Measurements from ENCODE around the gene LRRC28. TPM values are rescaled to one million over a fixed set of nuclear protein-coding genes. Genes with fewer than 3 reads are reported as not detected.

LRRC28 gene
- total RNA-seq, 1 experiment from 2014 or later = 21.4 TPM

DNA sequence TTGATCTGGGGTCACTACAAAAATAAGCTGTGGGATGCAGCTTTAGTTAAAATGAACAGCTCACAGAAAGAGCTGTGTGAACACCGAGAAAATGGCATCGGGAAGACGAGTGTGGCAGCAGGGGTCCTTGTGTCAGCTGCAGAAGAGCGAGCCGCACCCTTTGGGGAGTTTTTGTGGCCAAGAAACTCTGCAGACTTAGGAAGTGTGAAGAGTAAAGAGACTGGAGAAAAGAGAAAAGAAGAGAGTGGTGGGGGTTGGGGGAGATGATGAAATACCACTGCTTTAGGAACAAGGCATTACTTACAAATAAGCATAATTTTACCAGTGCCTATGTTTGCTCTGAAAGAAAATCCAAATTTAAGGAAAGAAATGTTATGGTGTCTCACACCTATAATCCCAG lies 147.8 kb downstream of the LRRC28 start:
- ChIA-PET CTCF (interaction anchor here (0.7 kb wide), 1 partner anchor 10 kb away, joined by 3 read pairs; no protein-coding TSS in a partner anchor), POLR2A (no interaction called here), RAD21 (ENCODE audit: low non-redundant PET in 1 of 2, low total read pairs in 2 of 2, uncharacterized antibody in 2 of 2, unreplicated experiment in 2 of 2) (no interaction called here)
- H3K27ac ChIP-seq (ENCODE audit: low read depth, low read length) = no peak overlapping the region
- H3K4me3 ChIP-seq (replicated peaks in 1 of 2; ENCODE audit: low read depth in 1 of 2, low read length in 2 of 2) = no peak overlapping the region
- no peaks in the 10 kb centered on the region for H3K9me2 ChIP-seq (ENCODE audit: insufficient read depth)
- intact Hi-C loops (cut with micrococcal nuclease) = no loop called here
- ATAC-seq = no peak
- H3K27me3 ChIP-seq (ENCODE audit: insufficient read depth, low read length) = no peaks in the 10 kb centered on the region
- no peaks in the 10 kb centered on the region for H3K79me2 ChIP-seq (ENCODE audit: insufficient read depth, low read length)
- H3K9me3 ChIP-seq (ENCODE audit: control insufficient read depth in 1 of 2, insufficient read depth in 1 of 2, low read depth in 1 of 2, low read length in 2 of 2) = no peaks in the 10 kb centered on the region
- DNase-seq (ENCODE audit: low read depth, low spot score) = no peak
- BruUV-seq (replicated peaks) = no TSS peak
- no peak overlapping the region for H3K4me2 ChIP-seq (ENCODE audit: low read length)
- H4K20me1 ChIP-seq (ENCODE audit: insufficient read depth) = no peaks in the 10 kb centered on the region
- TF ChIP-seq ZFX (IDR thresholded peaks at IDR 0.05) (no peak), EGR1 (IDR thresholded peaks at IDR 0.05; ENCODE audit: low read depth) (no peak), CEBPB (IDR thresholded peaks at IDR 0.05; ENCODE audit: low read depth) (no peak), CBX3 (IDR thresholded peaks at IDR 0.05; ENCODE audit: low read depth) (no peak), SP1 (IDR thresholded peaks at IDR 0.05; ENCODE audit: low read depth) (no peak), EZH2phosphoT487 (IDR thresholded peaks at IDR 0.05; ENCODE audit: borderline replicate concordance) (no peak), RAD21 (IDR thresholded peaks at IDR 0.05; ENCODE audit: low read depth) (no peak), JUND (IDR thresholded peaks at IDR 0.05) (no peak), CTCF (IDR thresholded peaks at IDR 0.05 in 2 of 3, conservative IDR thresholded peaks at IDR 0.05 in 1 of 3; ENCODE audit: borderline replicate concordance in 1 of 3, insufficient read depth in 1 of 3, low read depth in 2 of 3, low read length in 2 of 3) (no peak), EZH2 (IDR thresholded peaks at IDR 0.05) (no peak), SIN3A (IDR thresholded peaks at IDR 0.05; ENCODE audit: low read depth) (no peak), YY1 (IDR thresholded peaks at IDR 0.05; ENCODE audit: extremely low read depth, insufficient replicate concordance, low read depth, low read length) (no peak), POLR2AphosphoS5 (IDR thresholded peaks at IDR 0.05; ENCODE audit: low read depth, low read length) (no peak)
- TF ChIP-seq, protein P1, sequence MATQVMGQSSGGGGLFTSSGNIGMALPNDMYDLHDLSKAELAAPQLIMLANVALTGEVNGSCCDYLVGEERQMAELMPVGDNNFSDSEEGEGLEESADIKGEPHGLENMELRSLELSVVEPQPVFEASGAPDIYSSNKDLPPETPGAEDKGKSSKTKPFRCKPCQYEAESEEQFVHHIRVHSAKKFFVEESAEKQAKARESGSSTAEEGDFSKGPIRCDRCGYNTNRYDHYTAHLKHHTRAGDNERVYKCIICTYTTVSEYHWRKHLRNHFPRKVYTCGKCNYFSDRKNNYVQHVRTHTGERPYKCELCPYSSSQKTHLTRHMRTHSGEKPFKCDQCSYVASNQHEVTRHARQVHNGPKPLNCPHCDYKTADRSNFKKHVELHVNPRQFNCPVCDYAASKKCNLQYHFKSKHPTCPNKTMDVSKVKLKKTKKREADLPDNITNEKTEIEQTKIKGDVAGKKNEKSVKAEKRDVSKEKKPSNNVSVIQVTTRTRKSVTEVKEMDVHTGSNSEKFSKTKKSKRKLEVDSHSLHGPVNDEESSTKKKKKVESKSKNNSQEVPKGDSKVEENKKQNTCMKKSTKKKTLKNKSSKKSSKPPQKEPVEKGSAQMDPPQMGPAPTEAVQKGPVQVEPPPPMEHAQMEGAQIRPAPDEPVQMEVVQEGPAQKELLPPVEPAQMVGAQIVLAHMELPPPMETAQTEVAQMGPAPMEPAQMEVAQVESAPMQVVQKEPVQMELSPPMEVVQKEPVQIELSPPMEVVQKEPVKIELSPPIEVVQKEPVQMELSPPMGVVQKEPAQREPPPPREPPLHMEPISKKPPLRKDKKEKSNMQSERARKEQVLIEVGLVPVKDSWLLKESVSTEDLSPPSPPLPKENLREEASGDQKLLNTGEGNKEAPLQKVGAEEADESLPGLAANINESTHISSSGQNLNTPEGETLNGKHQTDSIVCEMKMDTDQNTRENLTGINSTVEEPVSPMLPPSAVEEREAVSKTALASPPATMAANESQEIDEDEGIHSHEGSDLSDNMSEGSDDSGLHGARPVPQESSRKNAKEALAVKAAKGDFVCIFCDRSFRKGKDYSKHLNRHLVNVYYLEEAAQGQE (IDR thresholded peaks at IDR 0.05; ENCODE audit: low read depth) = no peak
- TF ChIP-seq, protein P2, sequence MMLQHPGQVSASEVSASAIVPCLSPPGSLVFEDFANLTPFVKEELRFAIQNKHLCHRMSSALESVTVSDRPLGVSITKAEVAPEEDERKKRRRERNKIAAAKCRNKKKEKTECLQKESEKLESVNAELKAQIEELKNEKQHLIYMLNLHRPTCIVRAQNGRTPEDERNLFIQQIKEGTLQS (IDR thresholded peaks at IDR 0.05) = no peak
- TF ChIP-seq, protein P3, sequence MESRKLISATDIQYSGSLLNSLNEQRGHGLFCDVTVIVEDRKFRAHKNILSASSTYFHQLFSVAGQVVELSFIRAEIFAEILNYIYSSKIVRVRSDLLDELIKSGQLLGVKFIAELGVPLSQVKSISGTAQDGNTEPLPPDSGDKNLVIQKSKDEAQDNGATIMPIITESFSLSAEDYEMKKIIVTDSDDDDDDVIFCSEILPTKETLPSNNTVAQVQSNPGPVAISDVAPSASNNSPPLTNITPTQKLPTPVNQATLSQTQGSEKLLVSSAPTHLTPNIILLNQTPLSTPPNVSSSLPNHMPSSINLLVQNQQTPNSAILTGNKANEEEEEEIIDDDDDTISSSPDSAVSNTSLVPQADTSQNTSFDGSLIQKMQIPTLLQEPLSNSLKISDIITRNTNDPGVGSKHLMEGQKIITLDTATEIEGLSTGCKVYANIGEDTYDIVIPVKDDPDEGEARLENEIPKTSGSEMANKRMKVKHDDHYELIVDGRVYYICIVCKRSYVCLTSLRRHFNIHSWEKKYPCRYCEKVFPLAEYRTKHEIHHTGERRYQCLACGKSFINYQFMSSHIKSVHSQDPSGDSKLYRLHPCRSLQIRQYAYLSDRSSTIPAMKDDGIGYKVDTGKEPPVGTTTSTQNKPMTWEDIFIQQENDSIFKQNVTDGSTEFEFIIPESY (IDR thresholded peaks at IDR 0.05; ENCODE audit: extremely low read depth, insufficient replicate concordance, low read length) = no peak
- TF ChIP-seq, protein P4, sequence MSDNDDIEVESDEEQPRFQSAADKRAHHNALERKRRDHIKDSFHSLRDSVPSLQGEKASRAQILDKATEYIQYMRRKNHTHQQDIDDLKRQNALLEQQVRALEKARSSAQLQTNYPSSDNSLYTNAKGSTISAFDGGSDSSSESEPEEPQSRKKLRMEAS (IDR thresholded peaks at IDR 0.05) = no peak
- no peak overlapping the region for H3K9ac ChIP-seq (ENCODE audit: low read length)
- H2AFZ ChIP-seq (ENCODE audit: low read depth, low read length, poor library complexity, severe bottlenecking) = no peak overlapping the region
- H3K4me1 ChIP-seq (ENCODE audit: control insufficient read depth in 1 of 2, insufficient read depth in 2 of 2, low read length in 2 of 2) = peaks cover 0 to 9% of the 10 kb centered on the region in 2 experiments; a peak in 1 of 4 replicates
- no peaks in the 10 kb centered on the region for H3K36me3 ChIP-seq (ENCODE audit: control insufficient read depth in 1 of 2, insufficient read depth in 2 of 2, low read length in 2 of 2)

All from HCT116 (cell line).